Neural crest cell (in vitro differentiated cells): ENCODE data around the gene SCGB3A2. TPM values are rescaled to one million over a fixed set of nuclear protein-coding genes. Genes with fewer than 3 reads are reported as not detected.

Experiments
- DNase-seq: peaks from one replicate; pipeline ENCODE4 v3.0.0; 2021; ENCODE audit warnings: low read depth, mixed read lengths, low spot score
- H3K27ac Mint-ChIP-seq: one replicate; pipeline ENCODE4 v1.8.0; 2021; ENCODE audit warnings: mild to moderate bottlenecking, mixed read lengths; ENCODE audit not compliant: unreplicated experiment
- H3K27me3 Mint-ChIP-seq: 2 replicates; pipeline ENCODE4 v1.8.0; 2021; ENCODE audit warnings: low read depth, mild to moderate bottlenecking, mixed read lengths
- H3K36me3 Mint-ChIP-seq: 2 replicates; pipeline ENCODE4 v1.8.0; 2021; ENCODE audit warnings: low read depth, mild to moderate bottlenecking, mixed read lengths
- H3K4me1 Mint-ChIP-seq: 2 replicates; pipeline ENCODE4 v1.8.0; 2021; ENCODE audit warnings: mixed read lengths
- H3K4me3 Mint-ChIP-seq: one replicate; pipeline ENCODE4 v1.8.0; 2021; ENCODE audit warnings: mild to moderate bottlenecking, mixed read lengths
- H3K9me3 Mint-ChIP-seq: 2 replicates; pipeline ENCODE4 v1.8.0; 2021; ENCODE audit warnings: mixed read lengths
- total RNA-seq: library from RNA; stranded (reverse); gene quantifications from 2 replicates; pipeline ENCODE4 v1.2.1, GENCODE V29; 2021
- TF ChIP-seq, protein P1 (sequence below): fragments of 200-600 bp; sonication (generic); conservative IDR thresholded peaks from 2 replicates; pipeline ENCODE4 v1.5.0; 2021; ENCODE audit warnings: antibody characterized with exemption, mild to moderate bottlenecking

Gene SCGB3A2
- total RNA-seq, 1 donor from 2014 or later, result not detected

DNA sequence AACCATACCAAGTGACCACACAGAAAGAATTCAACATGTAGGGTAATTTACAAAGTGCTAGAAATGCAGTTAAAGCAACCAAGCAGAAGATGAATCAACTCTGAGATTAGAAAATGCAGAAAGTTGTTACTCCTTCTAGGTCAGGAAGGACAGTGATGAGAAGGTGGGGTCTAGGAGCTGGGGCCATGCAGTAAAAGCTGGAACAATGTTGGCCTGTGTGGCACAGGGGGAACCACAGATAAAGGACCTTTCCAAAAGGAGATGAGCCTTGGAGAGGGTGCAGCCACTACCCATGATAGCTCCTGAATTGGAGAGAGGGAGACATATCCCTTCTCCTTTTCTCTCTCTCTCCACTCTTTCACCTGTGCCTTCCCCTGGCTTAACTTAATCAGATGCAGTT, 2.4 kb upstream of the SCGB3A2 start:
- no peak for DNase-seq
- H3K27ac Mint-ChIP-seq, result no peak overlapping the region
- H3K27me3 Mint-ChIP-seq, result peaks cover 57% of the 10 kb centered on the region
- peaks cover 3% of the 10 kb centered on the region for H3K9me3 Mint-ChIP-seq
- peaks cover 13% of the 10 kb centered on the region for H3K4me1 Mint-ChIP-seq
- H3K4me3 Mint-ChIP-seq, result no peak overlapping the region
- TF ChIP-seq, protein P1, sequence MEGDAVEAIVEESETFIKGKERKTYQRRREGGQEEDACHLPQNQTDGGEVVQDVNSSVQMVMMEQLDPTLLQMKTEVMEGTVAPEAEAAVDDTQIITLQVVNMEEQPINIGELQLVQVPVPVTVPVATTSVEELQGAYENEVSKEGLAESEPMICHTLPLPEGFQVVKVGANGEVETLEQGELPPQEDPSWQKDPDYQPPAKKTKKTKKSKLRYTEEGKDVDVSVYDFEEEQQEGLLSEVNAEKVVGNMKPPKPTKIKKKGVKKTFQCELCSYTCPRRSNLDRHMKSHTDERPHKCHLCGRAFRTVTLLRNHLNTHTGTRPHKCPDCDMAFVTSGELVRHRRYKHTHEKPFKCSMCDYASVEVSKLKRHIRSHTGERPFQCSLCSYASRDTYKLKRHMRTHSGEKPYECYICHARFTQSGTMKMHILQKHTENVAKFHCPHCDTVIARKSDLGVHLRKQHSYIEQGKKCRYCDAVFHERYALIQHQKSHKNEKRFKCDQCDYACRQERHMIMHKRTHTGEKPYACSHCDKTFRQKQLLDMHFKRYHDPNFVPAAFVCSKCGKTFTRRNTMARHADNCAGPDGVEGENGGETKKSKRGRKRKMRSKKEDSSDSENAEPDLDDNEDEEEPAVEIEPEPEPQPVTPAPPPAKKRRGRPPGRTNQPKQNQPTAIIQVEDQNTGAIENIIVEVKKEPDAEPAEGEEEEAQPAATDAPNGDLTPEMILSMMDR, result no peak
- peaks cover 21% of the 10 kb centered on the region for H3K36me3 Mint-ChIP-seq

DNA sequence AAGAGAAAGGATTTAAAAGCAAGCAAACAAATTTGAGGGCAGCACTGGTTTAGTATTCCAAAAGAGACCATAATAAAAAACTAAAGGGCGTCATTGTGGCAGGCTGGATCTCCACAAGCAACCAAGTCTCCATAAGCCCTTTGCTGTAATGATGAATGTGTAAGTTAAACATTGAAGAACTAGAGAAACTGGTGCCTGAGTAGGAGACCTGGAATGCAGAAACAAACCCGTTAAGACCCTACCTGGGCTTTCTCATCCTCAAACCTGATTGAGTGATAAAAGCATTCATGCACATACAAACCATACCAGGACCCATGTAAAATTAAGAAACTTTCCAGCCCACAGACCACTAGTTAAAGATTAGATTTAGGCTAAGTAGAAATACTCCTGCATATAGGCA, 1.9 kb upstream of the SCGB3A2 start:
- peaks cover 13% of the 10 kb centered on the region for H3K4me1 Mint-ChIP-seq
- H3K27me3 Mint-ChIP-seq, result peaks cover 52% of the 10 kb centered on the region
- peaks cover 3% of the 10 kb centered on the region for H3K9me3 Mint-ChIP-seq
- DNase-seq, result no peak
- TF ChIP-seq, protein P1, result no peak
- H3K36me3 Mint-ChIP-seq, result peaks cover 19% of the 10 kb centered on the region
- no peak overlapping the region for H3K4me3 Mint-ChIP-seq
- no peak overlapping the region for H3K27ac Mint-ChIP-seq

DNA sequence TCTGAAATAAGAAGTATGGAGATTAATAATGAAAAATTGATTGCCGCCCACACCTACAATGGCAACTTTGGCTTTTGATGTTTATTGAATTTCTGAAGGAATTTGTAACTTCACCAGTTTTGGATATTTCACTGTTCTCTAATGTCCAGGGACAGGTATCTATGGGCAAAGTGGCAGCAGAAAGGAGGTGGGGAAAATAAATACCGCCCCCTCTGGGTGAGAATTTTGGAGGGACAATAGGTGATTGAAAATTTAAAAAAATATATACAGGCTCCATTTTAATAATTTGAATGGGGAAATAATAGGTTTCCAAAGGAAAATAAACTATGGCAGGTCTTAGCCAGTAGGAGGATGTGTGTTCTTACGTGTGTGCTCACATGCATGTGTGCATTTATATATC, 1.3 kb downstream of the SCGB3A2 start:
- no peak overlapping the region for H3K27ac Mint-ChIP-seq
- no peak for DNase-seq
- no peaks in the 10 kb centered on the region for H3K36me3 Mint-ChIP-seq
- H3K9me3 Mint-ChIP-seq, result no peaks in the 10 kb centered on the region
- H3K4me1 Mint-ChIP-seq, result peaks cover 4% of the 10 kb centered on the region
- H3K4me3 Mint-ChIP-seq, result no peak overlapping the region
- peaks cover 30% of the 10 kb centered on the region for H3K27me3 Mint-ChIP-seq
- TF ChIP-seq, protein P1, result no peak

DNA sequence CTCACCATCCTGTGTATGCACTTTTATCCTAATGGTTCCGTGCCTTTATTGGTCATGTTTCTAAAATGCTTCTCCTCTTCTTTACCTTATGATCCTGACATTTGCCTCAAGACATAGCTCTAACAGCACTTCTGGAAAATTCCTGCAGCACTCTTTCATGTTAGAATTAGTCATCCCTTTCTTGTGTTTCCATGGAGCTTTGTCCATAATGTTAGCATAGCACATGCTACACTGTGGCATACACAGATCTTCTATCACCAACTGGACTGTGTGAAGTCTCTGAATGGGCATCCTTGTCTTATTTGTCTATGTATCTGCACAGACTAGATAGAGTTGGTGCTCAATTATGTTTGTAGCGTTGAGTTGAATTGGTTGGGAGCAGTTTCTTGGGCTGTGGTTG, 2.0 kb downstream of the SCGB3A2 start:
- Mint-ChIP-seq H3K27ac (no peak overlapping the region), H3K27me3 (peaks cover 29% of the 10 kb centered on the region), H3K4me1 (no peaks in the 10 kb centered on the region), H3K4me3 (no peak overlapping the region), H3K36me3 (no peaks in the 10 kb centered on the region), H3K9me3 (no peaks in the 10 kb centered on the region)
- no peak for DNase-seq
- TF ChIP-seq, protein P1, result no peak

DNA sequence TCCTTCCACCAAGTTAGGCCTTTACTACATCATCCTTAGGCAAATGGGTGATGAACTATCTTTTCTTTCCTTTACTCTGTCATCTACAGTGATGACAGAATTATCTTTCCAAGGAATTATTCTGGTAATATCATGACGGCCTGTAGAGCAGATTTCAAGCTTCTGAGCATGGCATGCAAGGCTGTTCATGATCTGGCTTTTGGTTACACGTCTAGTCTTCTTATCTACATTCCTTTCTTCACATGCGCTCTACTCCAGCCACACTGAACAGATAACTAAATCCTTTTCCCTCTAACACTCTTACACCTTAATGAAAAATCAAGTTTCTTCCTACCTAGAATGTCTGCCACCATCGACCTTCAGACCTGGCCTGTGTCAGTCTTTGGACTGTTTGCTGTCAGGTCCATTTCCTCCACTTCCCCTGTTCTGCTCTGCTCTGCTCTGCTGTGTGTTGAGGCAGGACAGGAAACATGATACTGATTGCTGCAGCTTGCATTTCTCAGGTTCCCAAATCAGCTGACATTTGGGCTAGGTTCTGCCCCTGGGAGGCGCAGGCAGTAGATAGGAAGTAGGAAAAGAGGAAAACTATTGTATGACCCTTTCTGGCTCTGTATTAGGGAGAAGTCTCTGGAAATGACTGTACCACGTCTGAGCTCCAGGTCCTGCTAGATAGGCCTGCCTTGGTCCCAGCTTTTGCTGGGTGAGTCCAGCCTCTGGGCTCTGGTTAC, 4.2 kb downstream of the SCGB3A2 start:
- no peaks in the 10 kb centered on the region for H3K36me3 Mint-ChIP-seq
- DNase-seq, result no peak
- no peak overlapping the region for H3K27ac Mint-ChIP-seq
- no peaks in the 10 kb centered on the region for H3K9me3 Mint-ChIP-seq
- TF ChIP-seq, protein P1, result no peak
- H3K4me3 Mint-ChIP-seq, result no peak overlapping the region
- peaks cover 19% of the 10 kb centered on the region for H3K27me3 Mint-ChIP-seq
- no peaks in the 10 kb centered on the region for H3K4me1 Mint-ChIP-seq
